NCI-H1694 treated with DMSO at 0.1 percent for 48 hours (cell line): ENCODE data around the gene USP48.
A peak's percentile ranks its signal among the peaks of the same experiment; 100 is the strongest.
"Not testable (repeated sequence)": the region's sequence is repeated elsewhere in the genome, so short reads cannot be mapped to it uniquely, and the experiment has no call there.

ENCODE experiments used
- DNase-seq: peaks from one replicate; lab custom pipeline; 2025; lab: John Stamatoyannopoulos, UW

USP48 gene

DNA sequence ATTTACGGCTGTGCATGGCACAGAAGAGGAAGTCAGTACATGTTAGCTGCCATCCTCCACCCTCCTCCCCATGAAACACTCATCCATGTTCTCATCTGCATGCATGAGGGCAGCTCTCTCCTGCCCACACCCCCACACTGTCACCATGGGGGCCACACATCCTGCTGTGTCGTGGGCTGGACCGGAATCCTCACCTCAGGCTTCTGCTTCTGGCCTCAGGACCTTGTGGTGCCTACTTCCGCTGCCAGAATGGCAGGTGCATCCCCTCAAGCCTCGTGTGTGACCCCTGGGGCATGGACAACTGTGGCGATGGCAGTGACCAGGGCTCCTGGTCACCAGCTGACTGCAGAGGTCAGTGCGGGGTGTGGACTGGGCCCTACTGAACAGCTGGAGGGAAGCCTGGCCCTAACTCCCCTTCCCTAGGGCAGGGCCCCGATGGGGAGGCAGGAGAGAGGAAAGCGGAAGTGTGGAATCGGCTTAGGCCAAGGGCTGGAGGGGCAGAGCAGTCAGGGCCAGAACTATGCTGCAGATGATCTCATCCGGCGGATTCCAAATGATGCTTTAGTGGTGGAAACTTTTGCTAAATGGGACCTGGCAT is 32.9 kb upstream of the USP48 start:
- no peak for DNase-seq

DNA sequence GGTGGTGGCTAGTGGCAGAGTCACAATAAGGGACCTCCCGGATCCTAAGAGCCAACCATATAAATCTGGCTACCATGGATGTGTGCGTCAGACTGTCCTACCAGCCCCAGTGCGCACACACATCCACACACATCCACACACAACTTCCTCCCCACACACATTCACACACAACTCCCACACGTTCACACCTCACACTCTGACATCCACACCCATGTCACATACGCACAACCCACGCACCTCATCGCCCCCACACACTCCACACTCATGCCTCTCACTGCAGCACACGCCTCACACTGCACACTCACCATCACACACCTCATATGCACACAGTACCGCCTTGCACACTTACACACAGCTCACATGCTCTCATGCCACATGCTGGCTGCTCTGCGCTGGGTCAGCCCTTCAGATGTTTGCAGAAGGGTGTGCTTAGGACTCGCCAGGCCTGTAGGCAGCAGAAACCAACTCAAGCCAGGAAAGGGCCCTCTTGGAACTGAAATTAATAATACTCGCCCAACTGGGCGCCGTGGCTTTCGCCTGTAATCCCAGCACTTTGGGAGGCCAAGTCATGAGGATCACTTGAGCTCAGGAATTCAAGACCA is 32.1 kb upstream of the USP48 start:
- DNase-seq = no peak

DNA sequence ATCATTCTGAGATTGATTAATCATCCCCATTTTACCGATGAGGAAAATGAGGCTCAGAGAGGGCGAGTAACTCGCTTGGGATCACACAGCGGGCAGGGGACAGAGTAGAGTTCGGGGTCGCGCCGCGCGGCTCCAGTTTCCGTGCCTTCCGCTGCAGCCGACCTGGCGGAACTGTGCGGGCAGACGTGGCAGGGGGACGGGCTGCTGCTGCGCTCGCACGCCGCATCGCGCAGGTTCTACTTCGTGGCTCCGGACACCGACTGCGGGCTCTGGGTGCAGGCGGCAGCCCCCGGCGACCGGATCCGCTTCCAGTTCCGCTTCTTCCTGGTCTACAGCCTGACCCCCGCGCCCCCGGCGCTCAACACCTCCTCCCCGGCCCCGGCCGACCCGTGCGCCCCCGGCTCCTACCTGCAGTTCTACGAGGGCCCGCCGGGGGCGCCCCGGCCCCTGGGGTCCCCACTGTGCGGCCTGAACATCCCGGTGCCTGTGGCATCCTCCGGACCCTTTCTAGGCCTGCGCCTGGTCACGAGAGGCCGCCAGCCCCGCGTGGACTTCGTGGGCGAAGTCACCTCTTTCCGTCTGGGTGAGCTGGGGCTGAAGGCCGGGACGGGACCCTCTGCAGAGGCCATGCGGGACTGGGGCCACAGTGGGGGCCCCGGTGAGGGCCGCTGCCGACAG is 31.4 kb upstream of the USP48 start:
- DNase-seq = no peak

DNA sequence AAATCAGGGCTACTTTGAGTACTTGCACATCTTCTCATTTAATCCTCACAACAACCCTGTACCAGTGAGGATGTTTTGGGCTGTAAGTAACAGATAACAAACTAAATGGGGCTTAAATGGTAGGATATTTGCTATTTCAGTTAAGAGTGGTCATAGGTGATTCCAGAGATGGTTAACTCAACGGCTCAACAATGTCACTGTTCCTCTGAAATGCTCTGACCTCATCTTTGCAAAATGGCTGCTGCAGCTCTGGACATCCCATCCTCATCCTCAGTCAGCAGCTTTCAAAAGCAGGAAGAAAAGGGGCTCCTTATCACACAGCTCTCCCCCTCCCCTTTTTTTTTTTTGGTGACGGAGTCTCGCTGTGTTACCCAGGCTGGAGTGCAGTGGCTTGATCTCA is 30.6 kb upstream of the USP48 start:
- DNase-seq = no peak

DNA sequence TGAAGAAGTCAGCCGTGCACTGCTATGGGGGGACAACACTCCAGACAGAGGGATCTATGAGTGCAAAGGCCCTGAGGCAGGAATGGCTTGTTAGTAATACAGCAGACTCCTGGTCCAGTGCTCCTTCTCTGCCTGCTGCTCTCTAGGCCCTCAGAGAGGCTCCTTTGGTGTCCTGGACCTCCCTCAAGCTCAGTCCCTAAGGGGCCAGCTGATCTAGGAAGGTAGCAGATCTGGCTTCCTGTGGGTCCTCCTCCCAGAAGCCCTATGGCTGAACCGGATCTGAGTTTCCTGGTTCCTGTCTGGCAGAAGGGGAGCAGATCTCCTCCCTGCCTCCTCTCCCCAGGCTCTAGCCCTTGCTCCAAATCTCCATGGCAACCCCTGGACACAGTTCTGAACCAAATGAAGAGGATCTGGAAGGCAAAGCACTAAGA is 28.9 kb upstream of the USP48 start, which contains the start of gene LDLRAD2:
Gene LDLRAD2 (plus strand): TSS at position 391 of the 431 bp plus-strand sequence. CDS start 187 bp downstream, outside the sequence.
- no peak for DNase-seq

- DNase-seq = no peak
Measured at GRCh38 chr1:21804536-21804935, 21.6 kb upstream of the USP48 start.

GRCh38 chr1:21801100-21801499 is 18.2 kb upstream of the USP48 start:
- no peak for DNase-seq

GRCh38 chr1:21799730-21800129 is 16.8 kb upstream of the USP48 start:
- DNase-seq = no peak

- no peak for DNase-seq
Measured at GRCh38 chr1:21795075-21795474, 12.1 kb upstream of the USP48 start.

- DNase-seq = no peak
Measured at GRCh38 chr1:21794656-21795055, 11.7 kb upstream of the USP48 start.

GRCh38 chr1:21793104-21793503 is 10.2 kb upstream of the USP48 start:
- no peak for DNase-seq

DNA sequence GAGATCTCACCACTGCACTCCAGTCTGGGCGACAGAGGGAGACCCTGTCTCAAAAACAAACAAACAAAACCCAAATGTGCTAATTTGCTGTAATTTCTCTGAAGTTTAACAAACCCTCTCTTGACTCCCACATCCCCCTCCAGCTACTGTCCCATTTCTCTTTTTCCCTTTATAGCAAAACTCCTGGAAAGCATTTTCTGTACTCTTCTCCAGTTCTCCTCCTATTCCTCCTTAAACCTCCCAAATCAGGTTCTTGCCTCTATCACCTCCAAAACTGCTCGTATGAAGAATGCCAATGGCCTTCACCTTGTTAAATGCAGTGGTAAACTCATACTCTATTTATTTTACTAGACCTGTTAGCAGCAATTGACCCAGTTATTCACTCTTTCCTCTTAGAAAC is 3.7 kb upstream of the USP48 start:
- DNase-seq = no peak

DNA sequence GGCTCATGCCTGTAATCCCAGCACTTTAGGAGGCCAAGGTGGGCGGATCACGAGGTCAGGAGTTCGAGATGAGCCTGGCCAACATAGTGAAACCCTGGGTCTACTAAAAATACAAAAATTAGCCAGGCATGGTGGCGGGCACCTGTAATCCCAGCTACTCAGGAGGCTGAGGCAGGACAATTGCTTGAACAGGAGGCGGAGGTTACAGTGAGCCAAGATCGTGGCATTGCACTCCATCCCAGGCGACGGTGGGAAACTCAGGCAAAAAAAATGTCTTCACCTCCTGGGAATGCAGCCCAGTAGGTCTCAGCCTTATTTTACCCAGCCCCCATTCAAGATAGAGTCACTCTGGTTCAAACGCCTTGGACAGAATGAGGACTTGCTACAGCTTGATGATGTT is 2.8 kb upstream of the USP48 start:
- DNase-seq = not testable (repeated sequence)

DNA sequence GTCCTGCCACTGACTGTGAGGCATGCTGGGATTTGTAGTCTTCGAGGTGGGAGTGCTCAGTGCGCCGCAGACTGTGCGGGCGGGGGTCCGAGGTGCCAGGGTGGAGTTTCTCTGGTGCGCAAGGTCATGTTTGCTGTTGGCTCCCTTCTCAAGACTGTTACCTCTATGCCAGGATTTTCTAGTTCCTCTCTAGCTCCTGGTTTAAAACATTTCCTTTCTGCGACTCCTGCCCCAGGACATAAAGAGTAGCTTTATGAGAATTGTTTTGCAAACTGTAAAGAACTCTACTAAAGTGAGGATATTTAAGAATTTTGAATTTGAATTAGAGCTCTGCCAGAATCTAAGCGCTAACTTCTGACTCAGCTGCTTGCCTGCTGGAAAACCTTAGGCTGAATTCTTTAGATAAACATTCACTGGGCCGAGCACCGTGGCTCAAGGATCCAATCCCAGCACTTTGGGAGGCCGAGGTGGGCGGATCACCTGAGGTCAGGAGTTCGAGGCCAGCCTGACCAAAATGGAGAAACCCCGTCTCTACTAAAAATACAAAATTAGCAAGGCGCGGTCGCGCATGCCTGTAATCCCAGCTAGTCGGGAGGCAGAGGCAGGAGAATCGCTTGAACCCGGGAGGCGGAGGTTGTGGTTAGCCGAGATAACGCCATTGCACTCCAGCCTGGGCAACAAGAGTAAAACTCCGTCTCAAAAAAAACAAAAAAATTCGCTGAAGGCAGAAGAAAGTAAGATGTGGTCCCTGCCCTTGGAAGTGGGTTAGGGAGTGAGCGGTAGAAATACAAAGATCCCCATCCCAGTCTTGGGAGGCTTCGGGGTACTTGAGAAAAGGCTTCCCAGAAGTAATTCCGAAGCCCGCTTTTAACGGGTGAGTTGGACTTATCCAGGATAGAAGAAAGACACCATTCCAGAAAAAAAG is 992 bp upstream of the USP48 start:
- peak; percentile 83 for DNase-seq

GRCh38 chr1:21782349-21782867 is 541 bp downstream of the USP48 start:
- DNase-seq = no peak

- DNase-seq = no peak
Measured at GRCh38 chr1:21781815-21782348, 1.1 kb downstream of the USP48 start.

DNA sequence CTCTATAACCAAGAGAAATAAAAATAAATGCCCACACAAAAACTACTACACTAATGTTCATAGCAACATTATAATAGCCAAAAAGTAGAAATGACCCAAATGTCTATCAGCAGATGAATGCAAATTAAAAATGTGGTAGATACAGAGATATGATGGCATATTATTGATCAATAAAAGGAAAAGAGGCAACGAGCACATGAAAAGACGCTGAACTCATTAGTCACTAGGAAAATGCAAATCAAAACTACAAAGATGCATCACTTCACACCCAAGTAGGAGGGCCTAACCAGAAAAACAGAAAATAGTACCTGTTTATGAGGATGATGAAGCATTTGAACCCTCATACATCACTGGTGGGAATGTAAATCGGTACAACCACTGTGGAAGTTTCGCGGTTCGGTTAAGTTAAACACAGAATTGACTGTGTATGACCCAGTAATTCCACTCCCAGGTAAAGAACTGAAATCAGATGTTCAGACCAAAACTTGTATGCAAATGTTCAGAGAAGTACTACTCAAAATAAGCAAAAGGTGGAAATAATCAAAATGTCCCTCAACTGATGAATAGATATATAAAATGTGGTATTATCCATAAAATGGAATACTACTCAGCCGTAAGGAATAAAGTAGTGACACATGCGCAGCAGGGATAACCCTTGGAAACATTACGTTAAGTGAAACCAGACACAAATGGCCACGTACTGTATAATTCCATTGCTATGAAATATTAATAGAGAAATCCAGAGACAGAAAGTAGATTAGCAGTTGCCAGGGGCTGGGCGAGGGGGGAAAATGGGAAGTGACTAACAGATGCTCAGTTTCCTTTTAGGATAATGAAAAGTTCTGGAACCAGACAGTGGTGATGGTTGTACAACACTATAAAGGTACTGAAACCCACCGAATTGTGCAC is 3.1 kb downstream of the USP48 start:
- DNase-seq = no peak

- DNase-seq = no peak
Measured at GRCh38 chr1:21778405-21778727, 4.6 kb downstream of the USP48 start.

GRCh38 chr1:21776925-21777324 is 6.0 kb downstream of the USP48 start:
- not testable (repeated sequence) for DNase-seq

GRCh38 chr1:21775985-21776562 is 6.9 kb downstream of the USP48 start:
- no peak for DNase-seq

- DNase-seq = no peak
Measured at GRCh38 chr1:21775550-21775914, 7.4 kb downstream of the USP48 start.
